SU-DHL-6 (cell line): ENCODE data around the gene FGFR1OP2.
A peak's percentile ranks its signal among the peaks of the same experiment; 100 is the strongest.

Source experiments
- H2AFZ ChIP-seq: fragments of 200-600 bp; sonication (generic); 2 replicates; pipeline ENCODE4 v1.6.1; 2014; ENCODE audit warnings: low read depth, mild to moderate bottlenecking, moderate library complexity, mixed read lengths, antibody characterized with exemption, low read length; ENCODE audit not compliant: severe bottlenecking
- H3F3A ChIP-seq: fragments of 200-600 bp; shearing (Covaris generic); 2 replicates; pipeline ENCODE4 v1.6.0; 2016; ENCODE audit warnings: antibody characterized with exemption, mild to moderate bottlenecking; ENCODE audit not compliant: insufficient read depth
- H3K27ac ChIP-seq: fragments of 200-600 bp; sonication (generic); 2 replicates; pipeline ENCODE4 v1.5.1; 2016; ENCODE audit warnings: low read depth, mild to moderate bottlenecking, low read length, moderate library complexity, mixed read lengths
- H3K27me3 ChIP-seq: fragments of 200-600 bp; sonication (generic), shearing (Covaris generic); 2 replicates; pipeline ENCODE4 v1.6.0; 2014; ENCODE audit warnings: mild to moderate bottlenecking, low read length
- H3K36me3 ChIP-seq: fragments of 200-600 bp; sonication (generic); 2 replicates; pipeline ENCODE4 v1.6.1; 2014; ENCODE audit warnings: mild to moderate bottlenecking, low read length, mixed read lengths
- H3K4me2 ChIP-seq: fragments of 300-600, 200-600 bp; shearing (Covaris generic), sonication (generic); 2 replicates; pipeline ENCODE4 v1.6.0; 2014; ENCODE audit warnings: low read length, low read depth, mild to moderate bottlenecking; ENCODE audit not compliant: poor library complexity, severe bottlenecking
- H3K4me3 ChIP-seq: fragments of 200-600 bp; sonication (generic); 2 replicates; pipeline ENCODE4 v1.5.1; 2014; ENCODE audit warnings: antibody characterized with exemption, low read length, mild to moderate bottlenecking, mixed read lengths; ENCODE audit not compliant: insufficient read depth, poor library complexity, severe bottlenecking
- H3K79me2 ChIP-seq: fragments of 200-600 bp; sonication (generic); 2 replicates; pipeline ENCODE4 v1.6.1; 2014; ENCODE audit warnings: mild to moderate bottlenecking, low read length, moderate library complexity; ENCODE audit not compliant: insufficient read depth
- H3K9ac ChIP-seq: fragments of 200-600 bp; sonication (generic); 2 replicates; pipeline ENCODE4 v1.7.0; 2014; ENCODE audit warnings: mild to moderate bottlenecking, low read length
- H3K9me2 ChIP-seq: fragments of 200-600 bp; sonication (generic); replicated peaks from 2 replicates; pipeline ENCODE4 v1.6.1; 2014; ENCODE audit warnings: low read length; ENCODE audit not compliant: insufficient read depth
- H3K9me3 ChIP-seq: fragments of 200-600 bp; sonication (generic); 2 replicates; pipeline ENCODE4 v1.6.1; 2014; ENCODE audit warnings: low read length, mixed read lengths; ENCODE audit not compliant: insufficient read depth
- H4K20me1 ChIP-seq: fragments of 200-600 bp; sonication (generic); 2 replicates; pipeline ENCODE4 v1.6.1; 2014; ENCODE audit warnings: low read depth, mild to moderate bottlenecking, antibody characterized with exemption, low read length, moderate library complexity, mixed read lengths
- CTCF ChIP-seq: fragments of 200-600 bp; sonication (generic); IDR thresholded peaks from one replicate; pipeline ENCODE4 v1.5.1; 2017; ENCODE audit warnings: antibody characterized with exemption, mild to moderate bottlenecking, low read length, moderate library complexity; ENCODE audit not compliant: insufficient read depth, poor library complexity, severe bottlenecking
- EZH2phosphoT487 ChIP-seq: fragments of 200-600 bp; sonication (generic), shearing (Covaris generic); conservative IDR thresholded peaks from 2 replicates; pipeline ENCODE4 v1.6.1; 2018; ENCODE audit warnings: mild to moderate bottlenecking, antibody characterized with exemption, low read length, moderate library complexity, mixed read lengths

FGFR1OP2 gene

GRCh38 chr12:26940516-26941214, 2.4 kb downstream of the FGFR1OP2 start:
- Histone ChIP-seq H3K9me3 (no peaks in the 10 kb centered on the region), H4K20me1 (peaks cover 24% of the 10 kb centered on the region), H3K4me3 (peak overlapping the region; percentile 83), H3K9me2 (no peaks in the 10 kb centered on the region), H3K36me3 (peaks cover 5% of the 10 kb centered on the region; the same call in 1 of the 2 replicates), H3K79me2 (peaks cover 95% of the 10 kb centered on the region), H3F3A (peaks cover 24% of the 10 kb centered on the region), H3K27ac (peak overlapping the region; percentile 86), H3K4me2 (peak overlapping the region; percentile 85), H3K9ac (peak overlapping the region; percentile 83), H3K27me3 (no peaks in the 10 kb centered on the region), H2AFZ (no peak overlapping the region)
- TF ChIP-seq EZH2phosphoT487 (no peak), CTCF (no peak)

- Histone ChIP-seq H3K9me3 (no peaks in the 10 kb centered on the region), H3K9me2 (no peaks in the 10 kb centered on the region), H3K27ac (peak overlapping the region; percentile 86), H3K9ac (peak overlapping the region; percentile 83), H3K4me3 (peak overlapping the region; percentile 83), H2AFZ (no peak overlapping the region), H3K36me3 (peaks cover 5% of the 10 kb centered on the region; the same call in 1 of the 2 replicates), H3K27me3 (no peaks in the 10 kb centered on the region), H3F3A (peaks cover 24% of the 10 kb centered on the region), H3K79me2 (peaks cover 95% of the 10 kb centered on the region), H3K4me2 (peak overlapping the region; percentile 85), H4K20me1 (peaks cover 19% of the 10 kb centered on the region)
- TF ChIP-seq EZH2phosphoT487: no peak
- no peak for TF ChIP-seq CTCF
These were observed 2.9 kb downstream of the FGFR1OP2 start for GRCh38 chr12:26941215-26941594.

- Histone ChIP-seq H3K4me3 (no peak overlapping the region), H3K9ac (no peak overlapping the region), H3K9me2 (no peaks in the 10 kb centered on the region), H3K4me2 (no peak overlapping the region), H3K27me3 (no peaks in the 10 kb centered on the region), H2AFZ (no peak overlapping the region), H3K36me3 (peaks cover 14% of the 10 kb centered on the region), H3F3A (no peaks in the 10 kb centered on the region), H3K9me3 (no peaks in the 10 kb centered on the region), H3K27ac (no peak overlapping the region), H4K20me1 (peaks cover 11% of the 10 kb centered on the region), H3K79me2 (peaks cover 100% of the 10 kb centered on the region)
- no peak for TF ChIP-seq EZH2phosphoT487
- TF ChIP-seq CTCF: no peak
These were observed 10.0 kb downstream of the FGFR1OP2 start for GRCh38 chr12:26948309-26948708.
